WTC11 (cell line): Measurements from ENCODE around the gene ID4. TPM values are rescaled to one million over a fixed set of nuclear protein-coding genes. Genes with fewer than 3 reads are reported as not detected.

Experiments
- ATAC-seq: fragments of 200-7000 bp; cut with Tn5 transposase; 2 replicates; pipeline ENCODE4 v1.10.0; 2021; ENCODE audit warnings: mild to moderate bottlenecking, moderate library complexity
- CTCF ChIA-PET: fragments of 300-600 bp; sonication (Branson Sonifier 250); formaldehyde crosslinking; loops from one replicate; lab custom pipeline; 2021; ENCODE audit warnings: antibody characterized with exemption; lab: Charles Lee
- POLR2A ChIA-PET: fragments of 350-600 bp; sonication (Branson Sonifier 250); formaldehyde crosslinking; loops from one replicate; lab custom pipeline; 2021; ENCODE audit warnings: antibody characterized with exemption; lab: Charles Lee
- DNase-seq: peaks from one replicate; pipeline ENCODE4 v3.0.0; 2021; ENCODE audit warnings: low spot score
- H3K27ac Mint-ChIP-seq: 2 replicates; pipeline ENCODE4 v1.8.0; 2021; ENCODE audit warnings: mixed read lengths
- H3K27me3 Mint-ChIP-seq: 2 replicates; pipeline ENCODE4 v1.8.0; 2021; ENCODE audit warnings: low read depth, mild to moderate bottlenecking, moderate library complexity, mixed read lengths
- H3K36me3 Mint-ChIP-seq: 2 replicates; pipeline ENCODE4 v1.8.0; 2021; ENCODE audit warnings: mixed read lengths
- H3K4me1 Mint-ChIP-seq: 2 replicates; pipeline ENCODE4 v1.8.0; 2022; ENCODE audit warnings: mixed read lengths
- H3K4me3 Mint-ChIP-seq: 2 replicates; pipeline ENCODE4 v1.8.0; 2021; ENCODE audit warnings: mild to moderate bottlenecking, moderate library complexity, mixed read lengths
- H3K9me3 Mint-ChIP-seq: 2 replicates; pipeline ENCODE4 v1.8.0; 2021; ENCODE audit warnings: mixed read lengths
- ETV6 ChIP-seq: sonication (generic); formaldehyde crosslinking; IDR thresholded peaks from 2 replicates; pipeline ENCODE4 v1.8.1; 2022; ENCODE audit warnings: mild to moderate bottlenecking, missing genetic modification reagents
- NFE2L1 ChIP-seq: sonication (generic); formaldehyde crosslinking; IDR thresholded peaks from 2 replicates; pipeline ENCODE4 v1.8.1; 2023; ENCODE audit warnings: missing genetic modification reagents
- ZNF219 ChIP-seq: sonication (generic); formaldehyde crosslinking; IDR thresholded peaks from 2 replicates; pipeline ENCODE4 v1.8.0; 2023; ENCODE audit warnings: missing genetic modification reagents, mild to moderate bottlenecking, borderline replicate concordance
- total RNA-seq: library from RNA; stranded (reverse); gene quantifications from 3 replicates; pipeline ENCODE4 v1.2.3, GENCODE V29; 2021
- TF ChIP-seq, protein P1 (sequence below): sonication (generic); formaldehyde crosslinking; IDR thresholded peaks from 2 replicates; pipeline ENCODE4 v1.8.0; 2023; ENCODE audit warnings: missing genetic modification reagents, mild to moderate bottlenecking, borderline replicate concordance
- TF ChIP-seq, protein P2 (sequence below): sonication (generic); formaldehyde crosslinking; IDR thresholded peaks from 2 replicates; pipeline ENCODE4 v1.8.1; 2023; ENCODE audit warnings: mild to moderate bottlenecking, moderate library complexity, missing genetic modification reagents
- TF ChIP-seq, protein P3 (sequence below): sonication (generic); formaldehyde crosslinking; IDR thresholded peaks from 2 replicates; pipeline ENCODE4 v1.8.0; 2023; ENCODE audit warnings: missing genetic modification reagents
- TF ChIP-seq, protein P4 (sequence below): sonication (generic); formaldehyde crosslinking; IDR thresholded peaks from 2 replicates; pipeline ENCODE4 v1.8.0; 2023; ENCODE audit warnings: mild to moderate bottlenecking, missing genetic modification reagents
- TF ChIP-seq, protein P5 (sequence below): sonication (generic); formaldehyde crosslinking; IDR thresholded peaks from 2 replicates; pipeline ENCODE4 v1.8.0; 2022; ENCODE audit warnings: mild to moderate bottlenecking, missing genetic modification reagents
- TF ChIP-seq, protein P6 (sequence below): fragments of 200-600 bp; IDR thresholded peaks from 2 replicates; pipeline ENCODE4 v1.8.0; 2022; ENCODE audit warnings: antibody characterized with exemption
- TF ChIP-seq, protein P7 (sequence below): fragments of 250-450 bp; sonication (Bioruptor Pico); IDR thresholded peaks from 2 replicates; pipeline ENCODE4 v1.9.0; 2021; ENCODE audit warnings: mild to moderate bottlenecking
- TF ChIP-seq, protein P8 (sequence below): sonication (generic); formaldehyde crosslinking; IDR thresholded peaks from 2 replicates; pipeline ENCODE4 v1.8.1; 2023; ENCODE audit warnings: mild to moderate bottlenecking, missing genetic modification reagents, borderline replicate concordance

Gene ID4
- total RNA-seq, 1 experiment from 2014 or later: 4.5 TPM

DNA sequence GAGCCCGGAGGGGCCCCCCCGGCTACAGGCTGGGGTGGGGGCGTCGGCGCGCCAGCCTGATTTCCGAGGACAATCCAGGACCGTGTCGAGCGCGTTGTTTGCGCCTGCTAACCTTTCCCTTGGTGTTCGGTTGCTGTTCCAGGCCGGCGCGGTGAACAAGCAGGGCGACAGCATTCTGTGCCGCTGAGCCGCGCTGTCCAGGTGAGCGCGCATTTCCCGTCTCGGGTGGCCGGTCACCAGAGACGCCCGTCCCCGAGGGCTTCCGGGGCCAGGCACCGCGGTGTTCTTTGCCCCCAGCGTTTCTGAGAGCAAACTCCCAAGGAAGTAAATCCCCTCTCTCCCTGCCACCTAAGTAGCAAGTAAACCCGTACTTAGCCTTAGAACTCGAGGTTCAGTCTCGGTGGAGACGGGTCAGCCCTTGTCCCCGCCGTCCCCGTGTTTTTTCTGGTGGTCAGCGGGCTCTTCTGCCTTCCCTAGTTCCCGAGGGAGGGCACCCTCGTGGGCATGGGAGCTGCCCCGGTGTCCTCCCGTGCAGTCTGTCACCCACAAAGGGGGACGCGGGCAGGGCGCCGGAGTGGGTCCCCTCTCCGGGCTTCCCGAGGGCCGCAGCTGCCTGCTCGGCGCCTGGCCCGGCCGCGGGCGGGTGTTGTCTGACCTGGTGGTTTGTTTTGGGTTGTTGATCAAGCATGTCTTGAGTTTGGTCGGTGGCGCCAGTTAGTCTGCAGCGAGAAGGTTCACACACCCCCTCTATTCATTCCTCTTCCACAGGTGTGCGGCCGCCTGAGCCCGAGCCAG, 1.5 kb downstream of the ID4 start:
- Mint-ChIP-seq H3K27ac (peak overlapping the region; percentile 92), H3K27me3 (peaks cover 50% of the 10 kb centered on the region), H3K4me1 (peaks cover 50% of the 10 kb centered on the region), H3K4me3 (peak overlapping the region; percentile 89), H3K9me3 (no peaks in the 10 kb centered on the region), H3K36me3 (no peaks in the 10 kb centered on the region)
- ChIA-PET CTCF (interaction anchor here (1.1 kb wide), 1 partner anchor 13 kb away, joined by 4 read pairs; no protein-coding TSS in a partner anchor), POLR2A (interaction anchor here (1.0 to 2.0 kb wide), 2 partner anchors 12 kb away, joined by 3 to 13 read pairs; no protein-coding TSS in a partner anchor)
- peak; percentile 73 for DNase-seq
- ATAC-seq: peak; percentile 31
- TF ChIP-seq, protein P1, sequence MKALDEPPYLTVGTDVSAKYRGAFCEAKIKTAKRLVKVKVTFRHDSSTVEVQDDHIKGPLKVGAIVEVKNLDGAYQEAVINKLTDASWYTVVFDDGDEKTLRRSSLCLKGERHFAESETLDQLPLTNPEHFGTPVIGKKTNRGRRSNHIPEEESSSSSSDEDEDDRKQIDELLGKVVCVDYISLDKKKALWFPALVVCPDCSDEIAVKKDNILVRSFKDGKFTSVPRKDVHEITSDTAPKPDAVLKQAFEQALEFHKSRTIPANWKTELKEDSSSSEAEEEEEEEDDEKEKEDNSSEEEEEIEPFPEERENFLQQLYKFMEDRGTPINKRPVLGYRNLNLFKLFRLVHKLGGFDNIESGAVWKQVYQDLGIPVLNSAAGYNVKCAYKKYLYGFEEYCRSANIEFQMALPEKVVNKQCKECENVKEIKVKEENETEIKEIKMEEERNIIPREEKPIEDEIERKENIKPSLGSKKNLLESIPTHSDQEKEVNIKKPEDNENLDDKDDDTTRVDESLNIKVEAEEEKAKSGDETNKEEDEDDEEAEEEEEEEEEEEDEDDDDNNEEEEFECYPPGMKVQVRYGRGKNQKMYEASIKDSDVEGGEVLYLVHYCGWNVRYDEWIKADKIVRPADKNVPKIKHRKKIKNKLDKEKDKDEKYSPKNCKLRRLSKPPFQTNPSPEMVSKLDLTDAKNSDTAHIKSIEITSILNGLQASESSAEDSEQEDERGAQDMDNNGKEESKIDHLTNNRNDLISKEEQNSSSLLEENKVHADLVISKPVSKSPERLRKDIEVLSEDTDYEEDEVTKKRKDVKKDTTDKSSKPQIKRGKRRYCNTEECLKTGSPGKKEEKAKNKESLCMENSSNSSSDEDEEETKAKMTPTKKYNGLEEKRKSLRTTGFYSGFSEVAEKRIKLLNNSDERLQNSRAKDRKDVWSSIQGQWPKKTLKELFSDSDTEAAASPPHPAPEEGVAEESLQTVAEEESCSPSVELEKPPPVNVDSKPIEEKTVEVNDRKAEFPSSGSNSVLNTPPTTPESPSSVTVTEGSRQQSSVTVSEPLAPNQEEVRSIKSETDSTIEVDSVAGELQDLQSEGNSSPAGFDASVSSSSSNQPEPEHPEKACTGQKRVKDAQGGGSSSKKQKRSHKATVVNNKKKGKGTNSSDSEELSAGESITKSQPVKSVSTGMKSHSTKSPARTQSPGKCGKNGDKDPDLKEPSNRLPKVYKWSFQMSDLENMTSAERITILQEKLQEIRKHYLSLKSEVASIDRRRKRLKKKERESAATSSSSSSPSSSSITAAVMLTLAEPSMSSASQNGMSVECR (CRISPR knock-in tag): 0 out of 2 replicates have a peak, but pooled peaks have one; percentile 28
- TF ChIP-seq, protein P2, sequence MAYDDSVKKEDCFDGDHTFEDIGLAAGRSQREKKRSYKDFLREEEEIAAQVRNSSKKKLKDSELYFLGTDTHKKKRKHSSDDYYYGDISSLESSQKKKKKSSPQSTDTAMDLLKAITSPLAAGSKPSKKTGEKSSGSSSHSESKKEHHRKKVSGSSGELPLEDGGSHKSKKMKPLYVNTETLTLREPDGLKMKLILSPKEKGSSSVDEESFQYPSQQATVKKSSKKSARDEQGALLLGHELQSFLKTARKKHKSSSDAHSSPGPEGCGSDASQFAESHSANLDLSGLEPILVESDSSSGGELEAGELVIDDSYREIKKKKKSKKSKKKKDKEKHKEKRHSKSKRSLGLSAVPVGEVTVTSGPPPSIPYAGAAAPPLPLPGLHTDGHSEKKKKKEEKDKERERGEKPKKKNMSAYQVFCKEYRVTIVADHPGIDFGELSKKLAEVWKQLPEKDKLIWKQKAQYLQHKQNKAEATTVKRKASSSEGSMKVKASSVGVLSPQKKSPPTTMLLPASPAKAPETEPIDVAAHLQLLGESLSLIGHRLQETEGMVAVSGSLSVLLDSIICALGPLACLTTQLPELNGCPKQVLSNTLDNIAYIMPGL (CRISPR knock-in tag): peak; percentile 40; the same call in 1 of the 2 replicates
- TF ChIP-seq, protein P3, sequence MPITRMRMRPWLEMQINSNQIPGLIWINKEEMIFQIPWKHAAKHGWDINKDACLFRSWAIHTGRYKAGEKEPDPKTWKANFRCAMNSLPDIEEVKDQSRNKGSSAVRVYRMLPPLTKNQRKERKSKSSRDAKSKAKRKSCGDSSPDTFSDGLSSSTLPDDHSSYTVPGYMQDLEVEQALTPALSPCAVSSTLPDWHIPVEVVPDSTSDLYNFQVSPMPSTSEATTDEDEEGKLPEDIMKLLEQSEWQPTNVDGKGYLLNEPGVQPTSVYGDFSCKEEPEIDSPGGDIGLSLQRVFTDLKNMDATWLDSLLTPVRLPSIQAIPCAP: no peak
- TF ChIP-seq ETV6 (CRISPR knock-in tag): 0 out of 2 replicates have a peak, but pooled peaks have one; percentile 4
- TF ChIP-seq, protein P4, sequence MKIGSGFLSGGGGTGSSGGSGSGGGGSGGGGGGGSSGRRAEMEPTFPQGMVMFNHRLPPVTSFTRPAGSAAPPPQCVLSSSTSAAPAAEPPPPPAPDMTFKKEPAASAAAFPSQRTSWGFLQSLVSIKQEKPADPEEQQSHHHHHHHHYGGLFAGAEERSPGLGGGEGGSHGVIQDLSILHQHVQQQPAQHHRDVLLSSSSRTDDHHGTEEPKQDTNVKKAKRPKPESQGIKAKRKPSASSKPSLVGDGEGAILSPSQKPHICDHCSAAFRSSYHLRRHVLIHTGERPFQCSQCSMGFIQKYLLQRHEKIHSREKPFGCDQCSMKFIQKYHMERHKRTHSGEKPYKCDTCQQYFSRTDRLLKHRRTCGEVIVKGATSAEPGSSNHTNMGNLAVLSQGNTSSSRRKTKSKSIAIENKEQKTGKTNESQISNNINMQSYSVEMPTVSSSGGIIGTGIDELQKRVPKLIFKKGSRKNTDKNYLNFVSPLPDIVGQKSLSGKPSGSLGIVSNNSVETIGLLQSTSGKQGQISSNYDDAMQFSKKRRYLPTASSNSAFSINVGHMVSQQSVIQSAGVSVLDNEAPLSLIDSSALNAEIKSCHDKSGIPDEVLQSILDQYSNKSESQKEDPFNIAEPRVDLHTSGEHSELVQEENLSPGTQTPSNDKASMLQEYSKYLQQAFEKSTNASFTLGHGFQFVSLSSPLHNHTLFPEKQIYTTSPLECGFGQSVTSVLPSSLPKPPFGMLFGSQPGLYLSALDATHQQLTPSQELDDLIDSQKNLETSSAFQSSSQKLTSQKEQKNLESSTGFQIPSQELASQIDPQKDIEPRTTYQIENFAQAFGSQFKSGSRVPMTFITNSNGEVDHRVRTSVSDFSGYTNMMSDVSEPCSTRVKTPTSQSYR: no peak

DNA sequence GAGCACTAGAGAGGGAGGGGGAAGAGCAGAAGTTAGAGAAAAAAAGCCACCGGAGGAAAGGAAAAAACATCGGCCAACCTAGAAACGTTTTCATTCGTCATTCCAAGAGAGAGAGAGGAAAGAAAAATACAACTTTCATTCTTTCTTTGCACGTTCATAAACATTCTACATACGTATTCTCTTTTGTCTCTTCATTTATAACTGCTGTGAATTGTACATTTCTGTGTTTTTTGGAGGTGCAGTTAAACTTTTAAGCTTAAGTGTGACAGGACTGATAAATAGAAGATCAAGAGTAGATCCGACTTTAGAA, 2.0 kb downstream of the ID4 start:
- CTCF ChIA-PET: interaction anchor here (1.1 kb wide), 1 partner anchor 12 kb away, joined by 4 read pairs; no protein-coding TSS in a partner anchor
- TF ChIP-seq, protein P5, sequence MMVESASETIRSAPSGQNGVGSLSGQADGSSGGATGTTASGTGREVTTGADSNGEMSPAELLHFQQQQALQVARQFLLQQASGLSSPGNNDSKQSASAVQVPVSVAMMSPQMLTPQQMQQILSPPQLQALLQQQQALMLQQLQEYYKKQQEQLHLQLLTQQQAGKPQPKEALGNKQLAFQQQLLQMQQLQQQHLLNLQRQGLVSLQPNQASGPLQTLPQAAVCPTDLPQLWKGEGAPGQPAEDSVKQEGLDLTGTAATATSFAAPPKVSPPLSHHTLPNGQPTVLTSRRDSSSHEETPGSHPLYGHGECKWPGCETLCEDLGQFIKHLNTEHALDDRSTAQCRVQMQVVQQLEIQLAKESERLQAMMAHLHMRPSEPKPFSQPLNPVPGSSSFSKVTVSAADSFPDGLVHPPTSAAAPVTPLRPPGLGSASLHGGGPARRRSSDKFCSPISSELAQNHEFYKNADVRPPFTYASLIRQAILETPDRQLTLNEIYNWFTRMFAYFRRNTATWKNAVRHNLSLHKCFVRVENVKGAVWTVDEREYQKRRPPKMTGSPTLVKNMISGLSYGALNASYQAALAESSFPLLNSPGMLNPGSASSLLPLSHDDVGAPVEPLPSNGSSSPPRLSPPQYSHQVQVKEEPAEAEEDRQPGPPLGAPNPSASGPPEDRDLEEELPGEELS: no peak
- TF ChIP-seq NFE2L1 (CRISPR knock-in tag): no peak
- TF ChIP-seq, protein P6, sequence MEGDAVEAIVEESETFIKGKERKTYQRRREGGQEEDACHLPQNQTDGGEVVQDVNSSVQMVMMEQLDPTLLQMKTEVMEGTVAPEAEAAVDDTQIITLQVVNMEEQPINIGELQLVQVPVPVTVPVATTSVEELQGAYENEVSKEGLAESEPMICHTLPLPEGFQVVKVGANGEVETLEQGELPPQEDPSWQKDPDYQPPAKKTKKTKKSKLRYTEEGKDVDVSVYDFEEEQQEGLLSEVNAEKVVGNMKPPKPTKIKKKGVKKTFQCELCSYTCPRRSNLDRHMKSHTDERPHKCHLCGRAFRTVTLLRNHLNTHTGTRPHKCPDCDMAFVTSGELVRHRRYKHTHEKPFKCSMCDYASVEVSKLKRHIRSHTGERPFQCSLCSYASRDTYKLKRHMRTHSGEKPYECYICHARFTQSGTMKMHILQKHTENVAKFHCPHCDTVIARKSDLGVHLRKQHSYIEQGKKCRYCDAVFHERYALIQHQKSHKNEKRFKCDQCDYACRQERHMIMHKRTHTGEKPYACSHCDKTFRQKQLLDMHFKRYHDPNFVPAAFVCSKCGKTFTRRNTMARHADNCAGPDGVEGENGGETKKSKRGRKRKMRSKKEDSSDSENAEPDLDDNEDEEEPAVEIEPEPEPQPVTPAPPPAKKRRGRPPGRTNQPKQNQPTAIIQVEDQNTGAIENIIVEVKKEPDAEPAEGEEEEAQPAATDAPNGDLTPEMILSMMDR: no peak
- TF ChIP-seq, protein P7, sequence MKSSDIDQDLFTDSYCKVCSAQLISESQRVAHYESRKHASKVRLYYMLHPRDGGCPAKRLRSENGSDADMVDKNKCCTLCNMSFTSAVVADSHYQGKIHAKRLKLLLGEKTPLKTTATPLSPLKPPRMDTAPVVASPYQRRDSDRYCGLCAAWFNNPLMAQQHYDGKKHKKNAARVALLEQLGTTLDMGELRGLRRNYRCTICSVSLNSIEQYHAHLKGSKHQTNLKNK (CRISPR knock-in tag): no peak
- TF ChIP-seq, protein P8, sequence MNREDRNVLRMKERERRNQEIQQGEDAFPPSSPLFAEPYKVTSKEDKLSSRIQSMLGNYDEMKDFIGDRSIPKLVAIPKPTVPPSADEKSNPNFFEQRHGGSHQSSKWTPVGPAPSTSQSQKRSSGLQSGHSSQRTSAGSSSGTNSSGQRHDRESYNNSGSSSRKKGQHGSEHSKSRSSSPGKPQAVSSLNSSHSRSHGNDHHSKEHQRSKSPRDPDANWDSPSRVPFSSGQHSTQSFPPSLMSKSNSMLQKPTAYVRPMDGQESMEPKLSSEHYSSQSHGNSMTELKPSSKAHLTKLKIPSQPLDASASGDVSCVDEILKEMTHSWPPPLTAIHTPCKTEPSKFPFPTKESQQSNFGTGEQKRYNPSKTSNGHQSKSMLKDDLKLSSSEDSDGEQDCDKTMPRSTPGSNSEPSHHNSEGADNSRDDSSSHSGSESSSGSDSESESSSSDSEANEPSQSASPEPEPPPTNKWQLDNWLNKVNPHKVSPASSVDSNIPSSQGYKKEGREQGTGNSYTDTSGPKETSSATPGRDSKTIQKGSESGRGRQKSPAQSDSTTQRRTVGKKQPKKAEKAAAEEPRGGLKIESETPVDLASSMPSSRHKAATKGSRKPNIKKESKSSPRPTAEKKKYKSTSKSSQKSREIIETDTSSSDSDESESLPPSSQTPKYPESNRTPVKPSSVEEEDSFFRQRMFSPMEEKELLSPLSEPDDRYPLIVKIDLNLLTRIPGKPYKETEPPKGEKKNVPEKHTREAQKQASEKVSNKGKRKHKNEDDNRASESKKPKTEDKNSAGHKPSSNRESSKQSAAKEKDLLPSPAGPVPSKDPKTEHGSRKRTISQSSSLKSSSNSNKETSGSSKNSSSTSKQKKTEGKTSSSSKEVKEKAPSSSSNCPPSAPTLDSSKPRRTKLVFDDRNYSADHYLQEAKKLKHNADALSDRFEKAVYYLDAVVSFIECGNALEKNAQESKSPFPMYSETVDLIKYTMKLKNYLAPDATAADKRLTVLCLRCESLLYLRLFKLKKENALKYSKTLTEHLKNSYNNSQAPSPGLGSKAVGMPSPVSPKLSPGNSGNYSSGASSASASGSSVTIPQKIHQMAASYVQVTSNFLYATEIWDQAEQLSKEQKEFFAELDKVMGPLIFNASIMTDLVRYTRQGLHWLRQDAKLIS (CRISPR knock-in tag): no peak
- no peak for TF ChIP-seq ZNF219 (CRISPR knock-in tag)

More for the DNA sequence above, 2.0 kb downstream of the ID4 start:
- Mint-ChIP-seq H3K4me3 (peak overlapping the region; percentile 89), H3K36me3 (no peaks in the 10 kb centered on the region), H3K27me3 (peaks cover 45% of the 10 kb centered on the region), H3K4me1 (peaks cover 53% of the 10 kb centered on the region), H3K27ac (peak overlapping the region; percentile 92), H3K9me3 (no peaks in the 10 kb centered on the region)
- DNase-seq (no peak), ATAC-seq (no peak)
- POLR2A ChIA-PET: interaction anchor here (1.0 kb wide), 1 partner anchor 11 kb away, joined by 3 read pairs; no protein-coding TSS in a partner anchor
